Small intestine (tissue), 7 donors: ENCODE results near the gene VSIG8. TPM values are rescaled to one million over a fixed set of nuclear protein-coding genes. Genes with fewer than 3 reads are reported as not detected.
A peak's percentile ranks its signal among the peaks of the same experiment; 100 is the strongest.

Experiments
- DNase-seq, 2 donors: peaks; one replicate each; pipeline versions ENCODE4 v3.0.0 to v3.0.0-alpha.2; 2013
- FAIRE-seq: peaks from 2 replicates; lab custom pipeline; 2012; peaks lifted over from hg19 to GRCh38; lab: Jason Lieb, UNC
- H3K27ac ChIP-seq, 3 donors: one replicate each; pipeline ENCODE4 v1.5.1; 2013; ENCODE audit warnings: low read length in 2 of 3, mild to moderate bottlenecking in 2 of 3, control low read depth in 1 of 3, inconsistent platforms in 1 of 3, low read depth in 1 of 3, moderate library complexity in 1 of 3
- H3K27me3 ChIP-seq, 3 donors: one replicate each; pipeline ENCODE4 v1.6.1; 2013; ENCODE audit warnings: low read length in 3 of 3, inconsistent platforms in 1 of 3; ENCODE audit not compliant: control insufficient read depth in 3 of 3, insufficient read depth in 3 of 3
- H3K36me3 ChIP-seq, 3 donors: one replicate each; pipeline ENCODE4 v1.6.1; 2013; ENCODE audit warnings: low read length in 3 of 3, inconsistent platforms in 1 of 3, low read depth in 1 of 3, mild to moderate bottlenecking in 1 of 3, moderate library complexity in 1 of 3; ENCODE audit not compliant: control insufficient read depth in 3 of 3, insufficient read depth in 2 of 3
- H3K4me1 ChIP-seq, 3 donors: one replicate each; pipeline ENCODE4 v1.6.1; 2013; ENCODE audit warnings: low read length in 2 of 3, inconsistent platforms in 1 of 3, low read depth in 1 of 3, mild to moderate bottlenecking in 1 of 3, moderate library complexity in 1 of 3; ENCODE audit not compliant: control insufficient read depth in 3 of 3, insufficient read depth in 2 of 3
- H3K4me3 ChIP-seq, 3 donors: one replicate each; pipeline ENCODE4 v1.5.1; 2013; ENCODE audit warnings: low read length in 3 of 3, control low read depth in 1 of 3, inconsistent platforms in 1 of 3, low read depth in 1 of 3, mild to moderate bottlenecking in 1 of 3, moderate library complexity in 1 of 3
- H3K9me3 ChIP-seq, 2 donors: one replicate each; pipeline ENCODE4 v1.6.1; 2013; ENCODE audit warnings: low read depth in 1 of 2, low read length in 1 of 2; ENCODE audit not compliant: control insufficient read depth in 2 of 2, insufficient read depth in 1 of 2
- WGBS, 3 donors: extraction: QIAGEN DNeasy Blood & Tissue Kit; methylation state at CpG; one replicate each; pipeline ENCODE4 v1.1.7; 2013; 5-methylcytosine and 5-hydroxymethylcytosine counted together
- polyA plus RNA-seq, 4 donors: library from polyadenylated mRNA; stranded (reverse) in 3 of 4; unstranded in 1 of 4; fragments of 200-250 nt in 3 of 4; fragments of 120-200 nt in 1 of 4; gene quantifications; one replicate each; pipeline versions ENCODE4 v1.2.1 to v1.2.3, GENCODE V29; 2013
- donor health status: healthy with polysubstance abuse.
- donor health status: control.
- donor health status: control.
- donor health status: Bipolar disorder and iron deficiency.
- donor health status: healthy.

The VSIG8 gene
- polyA plus RNA-seq, 4 donors = 0.09 to 0.19 TPM; not detected in 2

DNA sequence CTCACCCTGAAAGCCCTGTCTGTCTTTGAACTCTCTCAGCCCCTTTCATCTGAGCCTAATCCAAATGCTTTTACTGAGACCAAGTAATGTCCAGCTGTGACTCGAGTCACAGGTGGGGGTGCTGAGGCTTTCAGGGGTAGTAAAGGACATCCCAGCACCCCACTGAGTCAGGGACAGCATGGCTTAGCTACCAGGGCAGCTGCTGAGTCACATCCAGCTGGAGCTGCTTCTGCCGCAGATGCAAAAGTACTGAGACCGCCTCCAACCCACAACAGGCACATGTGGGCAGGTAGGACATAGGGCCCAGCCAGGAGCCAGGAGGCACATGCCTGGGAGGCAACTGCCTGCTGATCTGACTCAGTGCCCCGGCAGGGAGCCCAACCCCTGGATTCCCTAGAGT is 6.7 kb upstream of the VSIG8 start:
- DNase-seq (no peak), FAIRE-seq (no peak)
- H3K4me1 ChIP-seq = peaks cover 0 to 17% (median 0%) of the 10 kb centered on the region in 3 donors
- H3K9me3 ChIP-seq = no peaks in the 10 kb centered on the region
- peaks cover 0 to 8% (median 0%) of the 10 kb centered on the region in 3 donors for H3K27me3 ChIP-seq
- no peak overlapping the region for H3K4me3 ChIP-seq
- H3K36me3 ChIP-seq = no peaks in the 10 kb centered on the region
- WGBS, 3 donors = 19 to 43% (median 25%) methylated on average over 4 of the region's 4 CpGs
- H3K27ac ChIP-seq = no peak overlapping the region

DNA sequence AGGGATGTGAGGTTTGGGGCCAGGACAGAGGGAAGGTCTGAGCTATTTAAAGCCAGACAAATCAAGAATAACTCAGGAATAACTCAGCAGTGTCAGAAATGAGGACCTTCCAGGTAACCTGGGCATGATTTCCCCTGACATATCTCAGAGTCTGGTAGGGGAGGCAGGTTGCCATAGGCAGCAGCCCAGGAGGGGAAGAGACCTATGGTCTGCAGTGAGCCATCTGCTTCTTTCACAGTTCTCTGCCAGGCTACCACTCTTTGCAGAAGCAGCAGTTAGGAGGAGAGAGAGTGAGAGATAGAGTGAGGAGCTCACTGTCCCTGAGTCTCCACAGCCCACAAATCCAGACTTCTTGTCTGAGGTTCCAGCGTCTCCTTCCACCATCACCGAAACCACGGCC is 6.3 kb upstream of the VSIG8 start:
- H3K36me3 ChIP-seq = no peaks in the 10 kb centered on the region
- DNase-seq (no peak), FAIRE-seq (no peak)
- no peaks in the 10 kb centered on the region for H3K9me3 ChIP-seq
- peaks cover 0 to 8% (median 0%) of the 10 kb centered on the region in 3 donors for H3K27me3 ChIP-seq
- 52 to 79% (median 74%) methylated on average over 3 of the region's 3 CpGs for WGBS, 3 donors
- no peak overlapping the region for H3K27ac ChIP-seq
- no peak overlapping the region for H3K4me3 ChIP-seq
- H3K4me1 ChIP-seq = peaks cover 0 to 17% (median 0%) of the 10 kb centered on the region in 3 donors

GRCh38 chr1:159867664-159868026 is 5.2 kb upstream of the VSIG8 start:
- DNase-seq (peak; percentile 90 to 97), FAIRE-seq (no peak)
- WGBS, 3 donors = 9 to 37% (median 27%) methylated on average over 9 of the region's 9 CpGs
- Histone ChIP-seq H3K36me3 (peaks cover 0 to 3% (median 0%) of the 10 kb centered on the region in 3 donors), H3K27ac (peak overlapping the region; percentile 32 to 84 (median 38)), H3K4me1 (peaks cover 0 to 17% (median 0%) of the 10 kb centered on the region in 3 donors), H3K4me3 (no peak overlapping the region), H3K27me3 (peaks cover 0 to 4% (median 0%) of the 10 kb centered on the region in 3 donors), H3K9me3 (no peaks in the 10 kb centered on the region)

DNA sequence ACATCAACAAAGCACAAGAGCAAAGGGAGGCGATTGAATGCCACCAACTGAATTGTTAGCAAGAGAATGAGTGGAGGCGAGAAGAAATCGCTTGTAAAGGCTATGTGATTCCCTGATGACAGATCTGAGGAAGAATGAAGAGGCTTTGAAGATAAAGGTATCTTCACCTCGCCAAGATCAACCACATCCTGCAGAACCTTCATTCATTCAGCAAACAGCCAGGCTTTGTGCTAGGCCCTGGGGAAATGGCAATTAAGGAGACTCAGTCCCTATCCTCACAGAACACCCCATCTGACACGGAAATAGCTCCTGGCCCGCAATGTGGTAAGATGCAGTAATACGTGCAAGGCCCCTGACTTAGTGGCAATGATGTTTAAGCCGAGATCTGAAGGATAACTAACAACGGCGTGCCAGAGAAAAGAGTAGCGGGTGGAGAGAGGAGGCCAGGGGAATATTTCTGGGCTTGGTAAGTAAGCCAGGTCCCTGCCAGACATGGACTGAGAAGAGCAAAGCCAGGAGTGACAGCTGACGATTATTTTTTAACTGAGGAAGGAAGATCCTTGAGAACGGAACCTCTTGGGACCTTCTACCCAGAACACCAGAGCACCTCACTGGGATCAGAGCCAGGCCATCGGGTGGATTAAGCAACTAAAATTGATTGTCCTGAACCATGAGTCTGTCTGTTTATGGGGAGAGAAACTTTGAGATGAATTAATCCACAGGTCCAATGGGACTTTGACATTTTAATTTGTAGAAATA is 4.6 kb upstream of the VSIG8 start:
- peak overlapping the region; percentile 32 to 84 (median 38) for H3K27ac ChIP-seq
- 48 to 72% (median 52%) methylated on average over 14 of the region's 14 CpGs for WGBS, 3 donors
- H3K4me3 ChIP-seq = no peak overlapping the region
- DNase-seq (no peak), FAIRE-seq (no peak)
- no peaks in the 10 kb centered on the region for H3K27me3 ChIP-seq
- H3K4me1 ChIP-seq = peaks cover 0 to 17% (median 0%) of the 10 kb centered on the region in 3 donors
- no peaks in the 10 kb centered on the region for H3K9me3 ChIP-seq
- H3K36me3 ChIP-seq = peaks cover 0 to 3% (median 0%) of the 10 kb centered on the region in 3 donors

- Histone ChIP-seq H3K4me3 (no peak overlapping the region), H3K27me3 (no peaks in the 10 kb centered on the region), H3K27ac (no peak overlapping the region), H3K36me3 (peaks cover 0 to 12% (median 0%) of the 10 kb centered on the region in 3 donors), H3K4me1 (peaks cover 0 to 17% (median 0%) of the 10 kb centered on the region in 3 donors), H3K9me3 (no peaks in the 10 kb centered on the region)
- no peak for DNase-seq
- FAIRE-seq = no peak
- WGBS, 3 donors = 79 to 85% (median 81%) methylated on average over 1 of the region's 1 CpG
These were observed 3.6 kb upstream of the VSIG8 start for GRCh38 chr1:159866066-159866465.

DNA sequence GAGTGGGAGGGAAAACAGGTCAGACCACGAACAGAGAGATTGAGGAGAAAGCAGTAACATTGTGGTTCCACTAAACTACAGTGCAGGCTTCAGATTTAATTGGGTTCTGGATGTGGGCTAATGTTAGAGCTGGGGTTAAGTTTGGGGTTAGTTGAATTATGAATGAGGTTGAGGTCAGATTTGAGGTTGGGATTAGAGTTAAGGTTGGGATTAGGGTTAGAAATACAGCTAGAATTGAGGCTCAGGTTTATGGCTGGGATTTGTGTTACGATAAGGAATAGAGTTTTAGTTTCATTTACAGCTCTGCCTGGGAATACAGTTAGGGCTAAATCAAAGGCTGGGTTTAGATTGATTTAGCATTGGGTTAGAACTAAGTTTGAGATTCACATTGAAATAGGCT is 1.8 kb upstream of the VSIG8 start:
- WGBS, 3 donors = 27 to 50% (median 44%) methylated on average over 2 of the region's 2 CpGs
- Histone ChIP-seq H3K36me3 (peaks cover 0 to 12% (median 0%) of the 10 kb centered on the region in 3 donors), H3K4me3 (no peak overlapping the region), H3K4me1 (peaks cover 0 to 26% (median 0%) of the 10 kb centered on the region in 3 donors), H3K27ac (no peak overlapping the region), H3K27me3 (no peaks in the 10 kb centered on the region), H3K9me3 (no peaks in the 10 kb centered on the region)
- no peak for FAIRE-seq
- no peak for DNase-seq

- WGBS, 3 donors = 80 to 90% (median 87%) methylated on average over 5 of the region's 5 CpGs
- Histone ChIP-seq H3K27me3 (no peaks in the 10 kb centered on the region), H3K4me1 (peaks cover 0 to 10% (median 0%) of the 10 kb centered on the region in 3 donors), H3K9me3 (no peaks in the 10 kb centered on the region), H3K4me3 (no peak overlapping the region), H3K36me3 (peaks cover 0 to 14% (median 0%) of the 10 kb centered on the region in 3 donors), H3K27ac (no peak overlapping the region)
- no peak for DNase-seq
- FAIRE-seq = no peak
These were observed 426 bp downstream of the VSIG8 start for GRCh38 chr1:159862031-159862430.

GRCh38 chr1:159861218-159861617 is 1.2 kb downstream of the VSIG8 start:
- Histone ChIP-seq H3K4me3 (no peak overlapping the region), H3K27me3 (no peaks in the 10 kb centered on the region), H3K4me1 (peaks cover 0 to 10% (median 0%) of the 10 kb centered on the region in 3 donors), H3K27ac (no peak overlapping the region), H3K9me3 (no peaks in the 10 kb centered on the region), H3K36me3 (peaks cover 0 to 14% (median 0%) of the 10 kb centered on the region in 3 donors)
- 77 to 79% (median 78%) methylated on average over 8 of the region's 8 CpGs for WGBS, 3 donors
- DNase-seq (no peak), FAIRE-seq (no peak)
